Breast epithelium (tissue), 3 donors: ENCODE data around the gene TMTC1.

Source experiments
- POLR2A ChIP-seq: fragments of 450-650 bp; IDR thresholded peaks from one replicate; pipeline ENCODE4 v1.6.1; 2016; ENCODE audit warnings: antibody characterized with exemption, mild to moderate bottlenecking, moderate library complexity
- POLR2AphosphoS5 ChIP-seq, 3 donors: sonication (generic); formaldehyde crosslinking; IDR thresholded peaks; one replicate each; pipeline ENCODE4 v1.6.1; 2017; ENCODE audit warnings: antibody characterized with exemption in 3 of 3
- TF ChIP-seq, protein P1 (sequence below), 3 donors: fragments of 450-650 bp; IDR thresholded peaks; one replicate each; pipeline ENCODE4 v1.5.1; 2016 to 2017; ENCODE audit warnings: antibody characterized with exemption in 3 of 3, mild to moderate bottlenecking in 3 of 3, moderate library complexity in 3 of 3

- TF ChIP-seq, protein P1, sequence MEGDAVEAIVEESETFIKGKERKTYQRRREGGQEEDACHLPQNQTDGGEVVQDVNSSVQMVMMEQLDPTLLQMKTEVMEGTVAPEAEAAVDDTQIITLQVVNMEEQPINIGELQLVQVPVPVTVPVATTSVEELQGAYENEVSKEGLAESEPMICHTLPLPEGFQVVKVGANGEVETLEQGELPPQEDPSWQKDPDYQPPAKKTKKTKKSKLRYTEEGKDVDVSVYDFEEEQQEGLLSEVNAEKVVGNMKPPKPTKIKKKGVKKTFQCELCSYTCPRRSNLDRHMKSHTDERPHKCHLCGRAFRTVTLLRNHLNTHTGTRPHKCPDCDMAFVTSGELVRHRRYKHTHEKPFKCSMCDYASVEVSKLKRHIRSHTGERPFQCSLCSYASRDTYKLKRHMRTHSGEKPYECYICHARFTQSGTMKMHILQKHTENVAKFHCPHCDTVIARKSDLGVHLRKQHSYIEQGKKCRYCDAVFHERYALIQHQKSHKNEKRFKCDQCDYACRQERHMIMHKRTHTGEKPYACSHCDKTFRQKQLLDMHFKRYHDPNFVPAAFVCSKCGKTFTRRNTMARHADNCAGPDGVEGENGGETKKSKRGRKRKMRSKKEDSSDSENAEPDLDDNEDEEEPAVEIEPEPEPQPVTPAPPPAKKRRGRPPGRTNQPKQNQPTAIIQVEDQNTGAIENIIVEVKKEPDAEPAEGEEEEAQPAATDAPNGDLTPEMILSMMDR (IDR thresholded peaks at IDR 0.05): no peak
- TF ChIP-seq POLR2A (no peak), POLR2AphosphoS5 (IDR thresholded peaks at IDR 0.05) (no peak)
These were observed 111.2 kb downstream of the TMTC1 start for GRCh38 chr12:29672580-29672979.
